Gastrocnemius medialis (tissue), 4 donors: ENCODE results near the gene EFNA5. TPM values are rescaled to one million over a fixed set of nuclear protein-coding genes. Genes with fewer than 3 reads are reported as not detected.

Experiments used
- ATAC-seq, 2 donors: fragments of 150-250 bp; one replicate each; pipeline ENCODE4 v1.9.1; 2016
- DNase-seq, 2 donors: peaks; one replicate each; pipeline ENCODE4 v3.0.0-alpha.2; 2019
- H3K27ac ChIP-seq, 4 donors: fragments of 200-600 bp; sonication (generic); 1 replicate in 1 of 4; 2 replicates in 3 of 4; pipeline ENCODE4 v1.5.1; 2016 to 2018; ENCODE audit warnings: mild to moderate bottlenecking in 2 of 4, moderate library complexity in 1 of 4
- H3K27me3 ChIP-seq, 3 donors: fragments of 200-600 bp; sonication (generic) in 2 of 3; 1 replicate in 1 of 3; 2 replicates in 2 of 3; pipeline versions ENCODE4 v1.5.1 to v1.6.0; 2016 to 2019; ENCODE audit warnings: mild to moderate bottlenecking in 1 of 3, moderate library complexity in 1 of 3
- H3K36me3 ChIP-seq, 2 donors: fragments of 200-600 bp; sonication (generic) in 1 of 2; one replicate each; pipeline ENCODE4 v1.5.1; 2017 to 2018
- H3K4me1 ChIP-seq, 2 donors: fragments of 200-600 bp; sonication (generic) in 1 of 2; one replicate each; pipeline ENCODE4 v1.5.1; 2016 to 2017; ENCODE audit warnings: mild to moderate bottlenecking in 2 of 2
- H3K4me3 ChIP-seq, 4 donors: fragments of 200-600 bp; sonication (generic) in 3 of 4; 1 replicate in 1 of 4; 2 replicates in 3 of 4; pipeline ENCODE4 v1.5.1; 2016 to 2019; ENCODE audit warnings: mild to moderate bottlenecking in 2 of 4
- H3K9me3 ChIP-seq, 3 donors: fragments of 200-600 bp; sonication (generic) in 2 of 3; 1 replicate in 1 of 3; 2 replicates in 2 of 3; pipeline ENCODE4 v1.5.1; 2016 to 2019
- POLR2A ChIP-seq, 2 donors: fragments of 450-650 bp; IDR thresholded peaks; one replicate each; pipeline ENCODE4 v1.6.1; 2017; ENCODE audit warnings: antibody characterized with exemption in 2 of 2, mild to moderate bottlenecking in 2 of 2, moderate library complexity in 2 of 2
- in situ Hi-C, 4 donors: fragments of 200-750 bp; cut with MboI; loops; one replicate each; pipeline versions ENCODE4 v1.15.0 to v1.8.0; 2017; ENCODE audit warnings: low sequenced_read_pairs in 4 of 4
- intact Hi-C: fragments of 100-400 bp; cut with DNase I; formaldehyde crosslinking; loops from one replicate; pipeline ENCODE4 v1.15.1; 2023; ENCODE audit warnings: low total_unique reads
- total RNA-seq, 4 donors: library from RNA; depleted of rRNA; stranded (reverse); fragments of >200 nt; gene quantifications; one replicate each; pipeline versions ENCODE4 v1.1.0 to v1.2.3, GENCODE V29; 2016
- TF ChIP-seq, protein P1 (sequence below), 5 experiments: fragments of 450-650 bp in 3 of 5; fragments of 200-600 bp in 2 of 5; sonication (generic) in 2 of 5; IDR thresholded peaks in 4 of 5; conservative IDR thresholded peaks in 1 of 5; 1 replicate in 4 of 5; 2 replicates in 1 of 5; pipeline ENCODE4 v1.5.1; 2016 to 2019; ENCODE audit warnings: antibody characterized with exemption in 5 of 5, mild to moderate bottlenecking in 3 of 5, moderate library complexity in 3 of 5

The EFNA5 gene
- total RNA-seq, 4 donors from 2014 or later = 0.15 to 0.62 (median 0.20) TPM; not detected in 1

DNA sequence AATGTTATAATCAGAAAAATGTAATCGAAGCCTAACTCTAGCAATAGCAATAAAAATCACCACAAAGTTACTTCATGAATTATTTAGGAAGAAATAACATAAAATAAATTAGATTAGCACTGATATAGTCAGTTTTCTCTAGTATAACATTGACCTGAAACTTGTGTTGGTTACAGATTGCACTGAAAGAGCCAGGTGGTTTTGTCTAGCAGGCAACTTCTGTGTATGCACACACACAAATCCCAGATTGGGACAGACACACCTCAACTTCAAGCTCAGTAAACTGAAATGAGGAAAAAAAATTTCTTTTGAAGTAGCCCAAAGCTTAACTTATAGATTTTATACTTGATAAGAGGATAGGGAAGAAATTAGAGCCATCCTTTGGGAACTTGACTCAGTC lies 129.3 kb downstream of the EFNA5 start:
- intact Hi-C loops = loop anchor here (5.0 kb wide), 1 partner anchor 131 kb away; the partner anchor contains the start of gene EFNA5
- in situ Hi-C loops = no loop called here
- Histone ChIP-seq H3K9me3 (no peaks in the 10 kb centered on the region), H3K27ac (no peak overlapping the region), H3K4me1 (peaks cover 9 to 18% of the 10 kb centered on the region in 2 donors), H3K36me3 (no peaks in the 10 kb centered on the region), H3K27me3 (no peaks in the 10 kb centered on the region), H3K4me3 (no peak overlapping the region)
- no peak for TF ChIP-seq POLR2A (IDR thresholded peaks at IDR 0.05)
- TF ChIP-seq, protein P1, sequence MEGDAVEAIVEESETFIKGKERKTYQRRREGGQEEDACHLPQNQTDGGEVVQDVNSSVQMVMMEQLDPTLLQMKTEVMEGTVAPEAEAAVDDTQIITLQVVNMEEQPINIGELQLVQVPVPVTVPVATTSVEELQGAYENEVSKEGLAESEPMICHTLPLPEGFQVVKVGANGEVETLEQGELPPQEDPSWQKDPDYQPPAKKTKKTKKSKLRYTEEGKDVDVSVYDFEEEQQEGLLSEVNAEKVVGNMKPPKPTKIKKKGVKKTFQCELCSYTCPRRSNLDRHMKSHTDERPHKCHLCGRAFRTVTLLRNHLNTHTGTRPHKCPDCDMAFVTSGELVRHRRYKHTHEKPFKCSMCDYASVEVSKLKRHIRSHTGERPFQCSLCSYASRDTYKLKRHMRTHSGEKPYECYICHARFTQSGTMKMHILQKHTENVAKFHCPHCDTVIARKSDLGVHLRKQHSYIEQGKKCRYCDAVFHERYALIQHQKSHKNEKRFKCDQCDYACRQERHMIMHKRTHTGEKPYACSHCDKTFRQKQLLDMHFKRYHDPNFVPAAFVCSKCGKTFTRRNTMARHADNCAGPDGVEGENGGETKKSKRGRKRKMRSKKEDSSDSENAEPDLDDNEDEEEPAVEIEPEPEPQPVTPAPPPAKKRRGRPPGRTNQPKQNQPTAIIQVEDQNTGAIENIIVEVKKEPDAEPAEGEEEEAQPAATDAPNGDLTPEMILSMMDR (IDR thresholded peaks at IDR 0.05 in 4 of 5, conservative IDR thresholded peaks at IDR 0.05 in 1 of 5) = no peak
- DNase-seq (no peak), ATAC-seq (no peak)

DNA sequence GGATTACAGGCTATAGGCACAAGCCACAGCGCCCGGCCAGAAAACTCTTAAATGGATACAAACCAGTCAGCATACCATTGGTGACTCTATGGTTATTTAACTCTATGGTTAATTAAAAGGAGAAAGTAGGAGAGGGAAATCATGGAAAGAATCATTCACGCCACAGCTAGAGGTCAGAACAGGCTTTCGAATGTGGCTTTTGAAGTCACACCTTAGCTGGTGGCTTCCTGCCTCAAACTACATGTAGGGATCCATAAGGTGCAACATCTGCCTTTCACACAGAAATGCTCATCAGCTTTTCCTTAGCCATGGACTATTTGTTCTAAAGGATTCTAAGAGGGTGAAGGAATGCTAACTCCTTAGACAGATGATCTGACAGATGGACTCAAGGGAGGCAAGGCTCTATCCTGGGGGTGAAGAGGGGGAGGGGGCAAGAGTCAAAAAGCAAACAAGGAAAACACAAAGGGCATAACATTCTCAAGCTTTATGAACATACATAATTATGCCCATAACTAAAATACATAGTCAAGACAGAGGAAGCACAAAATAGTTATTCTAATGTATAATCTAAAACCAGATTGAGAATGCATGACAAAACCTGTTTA lies 130.9 kb downstream of the EFNA5 start:
- Histone ChIP-seq H3K4me1 (peaks cover 9 to 18% of the 10 kb centered on the region in 2 donors), H3K27me3 (no peaks in the 10 kb centered on the region), H3K4me3 (no peak overlapping the region), H3K9me3 (no peaks in the 10 kb centered on the region), H3K36me3 (no peaks in the 10 kb centered on the region), H3K27ac (no peak overlapping the region)
- DNase-seq (no peak), ATAC-seq (no peak)
- intact Hi-C loops (loop anchor here (5.0 kb wide), 1 partner anchor 132 kb away; the partner anchor contains the start of gene EFNA5), in situ Hi-C loops (no loop called here)
- TF ChIP-seq POLR2A (IDR thresholded peaks at IDR 0.05) = no peak
- TF ChIP-seq, protein P1 (IDR thresholded peaks at IDR 0.05 in 4 of 5, conservative IDR thresholded peaks at IDR 0.05 in 1 of 5) = no peak

DNA sequence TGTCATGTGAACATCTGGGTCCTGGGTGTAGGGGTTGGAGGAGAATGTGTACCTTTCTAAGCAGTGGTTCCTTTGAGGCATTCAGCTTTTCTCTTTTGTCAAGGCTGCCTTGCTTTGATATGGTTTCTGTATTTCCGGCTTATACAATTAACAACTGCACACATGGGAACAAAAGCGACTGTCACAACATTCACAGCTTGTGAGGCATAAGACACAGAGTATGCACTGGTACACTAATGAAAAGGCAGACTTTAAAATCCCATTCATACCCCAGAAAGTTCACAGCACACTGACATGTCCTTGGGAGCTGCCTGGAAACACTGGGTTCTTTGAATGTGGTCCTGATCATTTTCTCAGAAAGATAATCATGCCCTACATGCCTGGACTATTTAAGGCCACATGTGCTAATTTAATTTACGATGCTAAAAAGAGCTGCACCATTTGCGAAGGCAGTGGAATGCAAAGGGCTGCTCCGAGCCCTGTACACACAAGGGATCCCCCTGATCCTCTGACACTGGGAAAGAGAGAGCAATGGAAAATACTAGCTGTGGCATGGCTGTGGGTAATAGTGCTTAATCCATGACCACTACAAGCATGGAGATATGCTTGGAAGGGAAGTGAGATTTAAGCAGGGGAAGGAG lies 131.8 kb downstream of the EFNA5 start:
- ATAC-seq (no peak), DNase-seq (no peak)
- no peak for TF ChIP-seq POLR2A (IDR thresholded peaks at IDR 0.05)
- TF ChIP-seq, protein P1 (IDR thresholded peaks at IDR 0.05 in 4 of 5, conservative IDR thresholded peaks at IDR 0.05 in 1 of 5) = no peak
- Histone ChIP-seq H3K9me3 (no peaks in the 10 kb centered on the region), H3K36me3 (no peaks in the 10 kb centered on the region), H3K4me1 (peaks cover 9 to 18% of the 10 kb centered on the region in 2 donors), H3K27me3 (no peaks in the 10 kb centered on the region), H3K4me3 (no peak overlapping the region), H3K27ac (no peak overlapping the region)
- intact Hi-C loops (no loop called here), in situ Hi-C loops (no loop called here)

DNA sequence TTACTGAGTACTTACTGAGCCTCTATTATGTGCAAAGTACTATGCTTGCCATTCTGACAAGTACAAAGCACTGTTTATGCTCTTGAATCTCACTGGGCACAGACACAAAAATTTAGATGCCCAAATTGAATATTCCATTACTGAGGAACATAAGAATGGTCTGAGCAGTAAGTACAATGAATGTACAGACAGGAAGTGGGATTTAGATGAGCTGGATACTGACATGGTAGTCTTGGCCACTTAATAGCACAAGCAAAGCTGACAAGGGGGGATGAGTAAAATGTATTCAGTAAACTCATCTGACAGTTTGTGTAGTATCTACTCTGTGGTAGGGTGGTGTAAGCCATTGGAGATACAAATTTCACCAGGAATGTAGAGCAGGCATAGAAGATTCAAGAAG lies 132.4 kb downstream of the EFNA5 start:
- ATAC-seq = no peak
- in situ Hi-C loops = no loop called here
- DNase-seq = no peak
- Histone ChIP-seq H3K9me3 (no peaks in the 10 kb centered on the region), H3K4me1 (peaks cover 4 to 15% of the 10 kb centered on the region in 2 donors), H3K27ac (no peak overlapping the region), H3K4me3 (no peak overlapping the region), H3K36me3 (no peaks in the 10 kb centered on the region), H3K27me3 (no peaks in the 10 kb centered on the region)
- TF ChIP-seq POLR2A (IDR thresholded peaks at IDR 0.05) = no peak
- TF ChIP-seq, protein P1 (IDR thresholded peaks at IDR 0.05 in 4 of 5, conservative IDR thresholded peaks at IDR 0.05 in 1 of 5) = no peak
- intact Hi-C loops = no loop called here
